NCI-H2196 treated with DMSO at 0.1 percent for 48 hours (cell line): Measurements from ENCODE around the gene PORCN.
"Not testable (repeated sequence)": the region's sequence is repeated elsewhere in the genome, so short reads cannot be mapped to it uniquely, and the experiment has no call there.

Experiments used
- DNase-seq: peaks from one replicate; lab custom pipeline; 2025; ENCODE audit not compliant: unreplicated experiment; lab: John Stamatoyannopoulos, UW

Gene PORCN

DNA sequence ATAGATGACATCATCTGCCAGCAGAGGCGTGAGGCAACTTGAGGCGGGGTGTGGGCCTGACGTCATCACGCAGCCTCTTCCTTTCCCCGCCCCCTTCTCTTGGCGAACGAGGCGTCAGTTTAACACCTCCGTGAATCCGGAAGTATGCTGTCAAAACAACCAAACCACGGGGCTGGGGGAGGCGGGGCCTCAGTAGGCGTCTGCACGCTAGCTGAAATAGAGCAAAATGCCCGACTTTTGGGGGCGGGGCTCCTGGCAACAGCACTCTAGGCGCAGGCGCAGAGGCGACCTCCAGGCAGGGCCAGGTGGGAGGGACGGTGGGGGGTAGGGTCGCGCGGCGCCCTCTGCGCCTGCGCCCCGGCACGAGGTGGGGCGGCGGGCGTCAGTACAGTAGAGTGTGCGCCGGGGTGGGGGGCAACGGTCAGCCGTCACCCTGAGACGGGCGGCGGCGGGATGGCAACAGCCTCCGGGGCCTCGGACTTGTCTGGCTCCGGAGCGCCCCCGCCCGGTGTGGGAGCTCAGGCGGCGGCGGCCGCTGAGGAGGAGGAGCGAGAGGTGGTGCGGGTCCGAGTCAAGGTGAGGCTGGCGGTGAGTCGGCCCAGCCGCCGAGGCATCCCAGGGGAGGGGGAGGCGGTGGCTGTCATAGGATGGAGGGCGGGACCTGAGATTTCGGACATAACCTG lies 30.7 kb downstream of the PORCN start, which contains the start of gene TBC1D25:
TBC1D25 (plus strand) TSS at position 370 of the 683 bp plus-strand sequence; CDS start at position 454, 84 bp downstream.
- peak; percentile 85 for DNase-seq

DNA sequence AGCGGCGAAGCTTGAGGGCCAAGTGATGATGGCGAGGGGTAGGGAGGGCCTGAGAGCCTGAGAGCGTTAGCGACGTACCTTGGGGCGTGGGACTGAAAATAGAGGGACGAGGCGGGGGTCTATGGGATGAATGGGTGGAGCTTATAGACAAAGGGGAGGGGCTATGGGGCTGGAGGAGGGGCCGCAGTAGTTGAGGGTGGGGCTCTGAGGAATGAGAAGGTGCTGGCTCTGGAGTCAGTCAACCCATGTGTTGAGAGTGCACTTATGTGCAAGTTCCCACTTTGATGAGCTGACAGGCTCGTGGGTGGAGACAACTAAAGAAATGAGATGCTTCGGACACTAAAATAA lies 31.2 kb downstream of the PORCN start:
- DNase-seq: no peak

DNA sequence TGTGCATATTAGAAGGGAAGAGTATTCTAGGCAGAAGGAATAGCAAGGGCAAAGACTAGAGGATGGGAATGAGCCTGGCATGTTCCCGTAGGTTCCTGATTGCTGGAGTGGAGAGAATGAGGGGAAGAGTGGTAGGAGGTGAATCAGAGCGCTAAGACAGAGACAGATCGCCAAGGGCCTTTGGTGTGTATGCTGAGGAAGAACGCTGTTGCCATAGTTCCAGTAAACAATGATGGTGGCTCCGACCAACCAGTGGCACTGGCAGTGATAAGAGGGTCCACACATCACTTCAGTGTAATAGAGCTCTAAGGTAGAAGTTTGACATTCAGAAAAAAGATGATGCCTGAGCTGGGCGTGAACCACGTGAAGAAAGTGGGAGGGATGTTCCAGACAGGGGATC lies 31.7 kb downstream of the PORCN start:
- DNase-seq: no peak

DNA sequence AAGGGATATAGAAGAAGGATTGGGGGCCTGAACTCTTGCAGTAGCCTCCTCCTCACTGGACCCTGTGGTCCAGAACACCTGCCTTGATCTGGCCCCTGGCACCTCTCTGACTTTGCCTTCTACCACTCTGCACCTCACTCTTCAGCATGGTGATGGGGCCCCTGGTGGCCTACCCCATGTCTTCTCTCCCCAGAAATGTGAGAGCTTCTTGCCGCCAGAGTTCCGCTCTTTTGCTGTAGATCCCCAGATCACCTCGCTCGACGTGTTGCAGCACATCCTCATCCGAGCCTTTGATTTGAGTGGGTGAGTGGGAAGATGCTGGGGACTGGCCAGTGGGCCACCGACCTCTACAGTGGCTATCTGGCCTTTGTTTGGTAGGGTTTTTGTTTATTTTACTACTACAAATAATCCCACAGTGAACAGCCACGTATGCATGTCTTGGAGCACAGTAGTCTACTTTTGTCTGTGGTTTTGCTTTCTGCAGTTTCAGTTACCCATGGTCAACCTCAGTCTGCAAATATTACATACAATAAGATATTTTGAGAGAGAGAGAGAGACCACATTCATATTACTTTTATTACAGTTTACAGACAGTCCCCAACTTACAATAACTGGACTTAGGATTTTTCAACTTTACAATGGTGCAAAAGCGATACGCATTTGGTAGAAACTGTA lies 32.5 kb downstream of the PORCN start:
- no peak for DNase-seq

DNA sequence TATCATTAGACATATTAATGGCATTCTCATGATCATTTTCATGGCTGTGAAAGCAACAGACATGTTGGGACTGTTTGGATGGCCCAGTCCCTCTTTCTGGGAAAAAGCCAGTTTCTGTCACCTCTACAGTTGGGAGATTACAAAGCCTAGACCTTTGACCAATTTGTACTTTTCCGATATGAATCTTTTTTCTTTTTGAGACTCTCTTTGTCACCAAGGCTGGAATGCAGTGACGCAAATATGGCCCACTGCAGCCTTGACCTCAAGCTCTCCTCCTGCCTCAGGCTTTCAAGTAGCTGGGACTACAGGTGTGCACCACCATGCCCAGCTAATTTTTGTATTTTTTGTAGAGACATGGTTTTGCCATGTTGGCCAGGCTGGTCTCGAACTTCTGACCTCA lies 40.1 kb downstream of the PORCN start:
- DNase-seq: no peak

DNA sequence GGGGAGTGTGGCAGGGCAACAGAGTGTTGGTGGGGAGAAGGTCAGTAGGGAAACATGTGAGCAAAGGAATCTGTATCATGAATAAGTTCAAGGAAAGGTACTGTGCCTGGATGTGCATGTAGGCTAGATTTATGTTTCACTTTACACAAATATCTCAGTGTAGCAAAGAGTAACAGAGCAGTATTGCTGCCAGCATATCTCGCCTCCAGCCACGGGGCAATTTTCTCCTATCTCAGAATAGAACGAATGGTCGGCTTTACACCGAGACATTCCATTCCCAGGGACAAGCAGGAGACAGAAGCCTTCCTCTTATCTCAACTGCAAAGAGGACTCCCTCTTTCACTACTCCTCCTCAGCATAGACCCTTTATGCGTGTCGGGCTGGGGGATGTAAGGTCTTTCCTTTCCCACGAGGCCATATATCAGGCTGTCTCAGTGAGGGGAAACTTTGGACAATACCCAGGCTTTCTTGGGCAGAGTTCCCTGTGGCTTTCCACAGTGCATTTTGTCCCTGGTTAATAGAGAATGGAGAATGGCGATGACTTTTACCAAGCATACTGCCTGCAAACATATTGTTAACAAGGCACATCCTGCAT lies 47.0 kb downstream of the PORCN start:
- not testable (repeated sequence) for DNase-seq

DNA sequence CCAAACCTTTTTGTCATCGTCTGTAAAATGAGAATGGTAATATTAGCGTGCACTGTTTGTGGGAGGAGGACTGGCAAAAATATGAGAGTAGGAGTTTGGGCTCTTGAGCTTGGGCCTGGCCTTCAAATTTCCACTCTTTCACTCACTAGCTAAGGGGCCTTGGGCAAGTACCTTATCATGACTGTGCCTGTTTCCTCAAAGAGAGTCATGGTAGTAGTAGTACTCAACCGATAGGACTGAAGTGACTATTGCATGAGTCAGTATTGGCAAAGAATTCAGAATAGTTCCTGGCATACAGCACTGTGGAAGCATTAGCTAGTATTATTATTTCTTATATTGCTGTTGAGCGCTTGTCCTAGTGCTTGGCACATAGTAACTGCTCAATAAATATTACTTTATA lies 49.5 kb downstream of the PORCN start:
- no peak for DNase-seq

DNA sequence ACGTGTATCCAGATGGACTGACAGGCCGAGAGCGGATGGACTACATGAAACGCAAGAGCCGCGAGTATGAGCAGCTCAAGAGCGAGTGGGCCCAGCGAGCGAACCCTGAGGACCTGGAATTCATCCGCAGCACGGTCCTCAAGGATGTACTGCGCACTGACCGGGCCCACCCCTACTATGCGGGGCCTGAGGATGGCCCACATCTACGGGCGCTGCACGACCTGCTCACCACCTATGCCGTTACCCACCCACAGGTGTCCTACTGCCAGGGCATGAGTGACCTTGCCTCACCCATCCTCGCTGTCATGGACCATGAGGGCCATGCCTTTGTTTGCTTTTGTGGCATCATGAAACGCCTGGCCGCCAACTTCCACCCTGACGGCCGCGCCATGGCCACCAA lies 50.8 kb downstream of the PORCN start:
- DNase-seq: no peak

DNA sequence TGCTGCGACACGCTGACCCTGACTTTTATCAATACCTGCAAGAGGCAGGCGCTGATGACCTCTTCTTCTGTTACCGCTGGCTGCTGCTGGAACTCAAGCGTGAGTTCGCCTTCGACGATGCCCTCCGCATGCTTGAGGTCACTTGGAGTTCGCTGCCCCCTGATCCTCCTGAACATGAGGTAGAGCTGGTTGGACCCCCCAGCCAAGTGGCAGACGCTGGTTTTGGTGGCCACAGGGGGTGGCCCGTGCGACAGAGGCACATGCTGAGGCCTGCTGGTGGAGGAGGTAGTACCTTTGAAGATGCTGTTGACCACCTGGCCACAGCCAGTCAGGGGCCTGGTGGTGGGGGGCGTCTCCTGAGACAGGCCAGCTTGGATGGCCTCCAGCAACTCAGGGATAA lies 51.3 kb downstream of the PORCN start:
- DNase-seq: no peak

DNA sequence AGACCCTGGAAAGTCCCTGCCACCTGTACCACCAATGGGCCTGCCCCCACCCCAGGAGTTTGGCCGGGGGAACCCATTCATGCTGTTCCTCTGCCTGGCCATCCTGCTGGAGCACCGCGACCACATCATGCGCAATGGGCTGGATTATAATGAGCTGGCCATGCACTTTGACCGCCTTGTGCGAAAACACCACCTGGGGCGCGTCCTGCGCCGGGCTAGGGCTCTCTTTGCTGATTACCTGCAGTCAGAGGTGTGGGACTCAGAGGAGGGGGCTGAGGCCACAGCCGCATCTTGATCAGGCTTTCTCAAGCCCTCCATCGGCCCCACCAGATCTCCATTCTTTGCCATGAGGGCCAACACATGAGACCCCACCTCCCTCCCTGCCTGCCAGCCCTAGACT lies 51.9 kb downstream of the PORCN start:
- DNase-seq: no peak

DNA sequence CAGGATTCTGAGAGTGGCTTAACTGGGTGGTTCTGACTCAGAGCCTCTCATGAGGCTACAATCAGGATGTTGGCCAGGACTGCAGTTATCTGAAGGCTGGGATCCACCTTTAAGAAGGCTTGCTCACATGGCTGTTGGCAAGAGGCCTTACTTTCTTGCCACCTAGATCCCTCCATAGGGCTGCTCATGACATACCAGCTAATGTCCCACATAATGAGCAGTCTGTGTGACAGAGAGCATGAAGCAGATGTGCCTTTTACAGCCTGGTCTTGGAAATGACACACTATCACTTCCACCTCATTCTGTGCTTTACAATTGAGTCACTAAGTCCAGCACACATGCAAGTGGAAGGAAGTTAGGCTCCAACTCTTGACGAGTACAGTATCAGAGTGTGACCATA lies 61.2 kb downstream of the PORCN start:
- DNase-seq: no peak
